Heart left ventricle (tissue), 16 donors: ENCODE data around the gene ZNF821. TPM values are rescaled to one million over a fixed set of nuclear protein-coding genes. Genes with fewer than 3 reads are reported as not detected.

ENCODE experiments used
- ATAC-seq, 4 donors: fragments of 200-7000 bp; cut with Tn5 transposase; one replicate each; pipeline ENCODE4 v1.9.1; 2020 to 2022; ENCODE audit warnings: moderate library complexity in 4 of 4, mild to moderate bottlenecking in 3 of 4, moderate number of reproducible peaks in 1 of 4
- DNase-seq, 5 donors: peaks; one replicate each; pipeline ENCODE4 v3.0.0-alpha.2; 2020
- H3K27ac ChIP-seq, 12 donors: fragments of 200-600 bp; sonication (generic) in 4 of 12; one replicate each; pipeline versions ENCODE4 v1.5.0 to v1.8.0; 2016 to 2022; ENCODE audit warnings: mild to moderate bottlenecking in 2 of 12
- H3K27me3 ChIP-seq, 9 donors: fragments of 200-600 bp; sonication (generic) in 2 of 9; one replicate each; pipeline versions ENCODE4 v1.5.1 to v1.8.0; 2016 to 2022; ENCODE audit warnings: mild to moderate bottlenecking in 3 of 9
- H3K36me3 ChIP-seq, 9 donors: fragments of 200-600 bp; sonication (generic) in 2 of 9; one replicate each; pipeline versions ENCODE4 v1.5.0 to v1.8.0; 2018 to 2022; ENCODE audit warnings: mild to moderate bottlenecking in 2 of 9
- H3K4me1 ChIP-seq, 12 donors: fragments of 200-600 bp; sonication (generic) in 4 of 12; one replicate each; pipeline versions ENCODE4 v1.5.0 to v1.8.0; 2016 to 2022; ENCODE audit warnings: mild to moderate bottlenecking in 3 of 12
- H3K4me3 ChIP-seq, 12 donors: fragments of 200-600 bp; sonication (generic) in 4 of 12; one replicate each; pipeline versions ENCODE4 v1.5.0 to v1.8.0; 2017 to 2022; ENCODE audit warnings: mild to moderate bottlenecking in 9 of 12, moderate library complexity in 4 of 12
- H3K9me3 ChIP-seq, 12 donors: fragments of 200-600 bp; sonication (generic) in 4 of 12; one replicate each; pipeline versions ENCODE4 v1.5.0 to v1.8.0; 2016 to 2022; ENCODE audit warnings: mild to moderate bottlenecking in 1 of 12
- CTCF ChIP-seq, 12 donors: fragments of 200-600 bp; sonication (generic) in 4 of 12; IDR thresholded peaks; one replicate each; pipeline versions ENCODE4 v1.5.0 to v1.8.0; 2018 to 2022; ENCODE audit warnings: antibody characterized with exemption in 12 of 12, mild to moderate bottlenecking in 5 of 12
- POLR2A ChIP-seq, 2 donors: fragments of 450-650 bp; IDR thresholded peaks; one replicate each; pipeline ENCODE4 v1.6.1; 2017; ENCODE audit warnings: antibody characterized with exemption in 2 of 2, mild to moderate bottlenecking in 2 of 2, moderate library complexity in 2 of 2
- WGBS, 4 donors: extraction: QIAGEN DNeasy Blood & Tissue Kit in 2 of 4; methylation state at CpG; one replicate each; pipeline versions ENCODE4 v1.1.5 to v1.1.7; 2013 to 2018; 5-methylcytosine and 5-hydroxymethylcytosine counted together
- intact Hi-C, 10 donors: fragments of 100-400 bp; cut with DNase I; formaldehyde crosslinking; loops; one replicate each; pipeline versions ENCODE4 v1.11.1 to v1.14.2; 2022
- polyA plus RNA-seq, 2 donors: library from polyadenylated mRNA; stranded (reverse); fragments of 200-250 nt; gene quantifications; one replicate each; pipeline ENCODE4 v1.2.3, GENCODE V29; 2013
- total RNA-seq, 9 donors: library from RNA; depleted of rRNA in 2 of 9; stranded (reverse); fragments of >200 nt in 2 of 9; fragmentation: NEBNext Ultra II Directional in 3 of 9; extraction: Animal tissue kit (Norgen Biotek cat#: 25700) in 3 of 9; gene quantifications; one replicate each; pipeline versions ENCODE4 v1.1.0 to v1.2.4, GENCODE V29; 2016 to 2023
- donor health status: ischemic (EF 13 %, LVEDD 7.1; RV severe dilation, severe dysfunction).
- donor health status: healthy with polysubstance abuse.
- donor health status: DM: no; HTN: yes; CAD: no.
- donor health status: DM: no; HTN: no; CAD: no.
- donor health status: ischemic (EF 25% LVEDD 6.9; RV normal size, moderate dysfunction).
- donor health status: ischemic (EF 25% LVEDD 5.7; RV mildly dilated, moderate dysfunction).
- donor health status: healthy.
- donor health status: DM: yes; HTN: yes; CAD: no.
- donor health status: ischemic (EF 35%, LVEDD 5.7; RV mildly dilated, moderate dysfunction).
- donor health status: nonischemic (EF 11% LVEDD 7.7; RV severe dilation, severe dysfunction).
- donor health status: DM: yes; HTN: yes; CAD: no.
- donor health status: PGD.
- donor health status: ischemic (EF 29% LVEDD 5.4; RV normal size, mild dysfunction).
- donor health status: nonischemic (EF 23%, LVEDD 6.1; RV moderate dilation, normal function).

Gene ZNF821
- total and polyA plus RNA-seq, 11 donors: 2.3 to 5.7 (median 3.9) TPM

GRCh38 chr16:71895679-71896365 is 11.8 kb upstream of the ZNF821 start:
- Histone ChIP-seq H3K4me1 (peaks cover 4 to 52% (median 41%) of the 10 kb centered on the region in 12 donors), H3K9me3 (no peaks in the 10 kb centered on the region), H3K4me3 (peak overlapping the region; percentile 69 to 99 (median 90)), H3K27ac (peak overlapping the region; percentile 87 to 99 (median 98)), H3K27me3 (no peaks in the 10 kb centered on the region), H3K36me3 (peaks cover 0 to 9% (median 0%) of the 10 kb centered on the region in 9 donors)
- ATAC-seq (peak; percentile 9 to 61 (median 40)), DNase-seq (peak in 4 of 5 donors; percentile 42 to 73 (median 50))
- TF ChIP-seq POLR2A (IDR thresholded peaks at IDR 0.05) (no peak), CTCF (IDR thresholded peaks at IDR 0.05) (no peak)
- 0 to 1% (median 0%) methylated on average over 32 to 44 of the region's 44 CpGs for WGBS, 4 donors
- intact Hi-C loops: loop anchor here in 6 of 10 donors (1.0 to 10.0 kb wide), 5 partner anchors 87 to 199 kb away; partner anchors contain the start of genes AP1G1 (in 4 of the 6), DHODH (in 1 of the 6), DHX38 (in 1 of the 6) and TXNL4B (in 1 of the 6)

GRCh38 chr16:71894921-71895678 is 11.1 kb upstream of the ZNF821 start, which contains the start of gene IST1:
Gene IST1, plus strand, starts transcription at chr16:71895531. Its CDS starts 20,110 bp downstream, at chr16:71915641.
- peak; percentile 29 to 93 for TF ChIP-seq POLR2A (IDR thresholded peaks at IDR 0.05)
- peak in 1 of 12 donors; percentile 4 for TF ChIP-seq CTCF (IDR thresholded peaks at IDR 0.05)
- H3K4me3 ChIP-seq: peak within 1 kb of the TSS; percentile 69 to 99 (median 90)
- 0 to 1% (median 0%) methylated on average over 53 to 67 of the region's 67 CpGs for WGBS, 4 donors
- no peaks in the 10 kb centered on the region for H3K9me3 ChIP-seq
- peak within 1 kb of the TSS; percentile 87 to 99 (median 98) for H3K27ac ChIP-seq
- H3K4me1 ChIP-seq: peaks cover 4 to 45% (median 34%) of the 10 kb centered on the region in 12 donors
- DNase-seq (peak; percentile 99), ATAC-seq (peak; percentile 95 to 98 (median 98))
- H3K36me3 ChIP-seq: peaks cover 0 to 9% (median 0%) of the 10 kb centered on the region in 9 donors
- H3K27me3 ChIP-seq: no peaks in the 10 kb centered on the region
- intact Hi-C loops: loop anchor here in 6 of 10 donors (1.0 to 10.0 kb wide), 6 partner anchors 12 to 200 kb away; partner anchors contain the start of genes AP1G1 (in 4 of the 6), DHODH (in 1 of the 6), DHX38 (in 1 of the 6) and TXNL4B (in 1 of the 6)

DNA sequence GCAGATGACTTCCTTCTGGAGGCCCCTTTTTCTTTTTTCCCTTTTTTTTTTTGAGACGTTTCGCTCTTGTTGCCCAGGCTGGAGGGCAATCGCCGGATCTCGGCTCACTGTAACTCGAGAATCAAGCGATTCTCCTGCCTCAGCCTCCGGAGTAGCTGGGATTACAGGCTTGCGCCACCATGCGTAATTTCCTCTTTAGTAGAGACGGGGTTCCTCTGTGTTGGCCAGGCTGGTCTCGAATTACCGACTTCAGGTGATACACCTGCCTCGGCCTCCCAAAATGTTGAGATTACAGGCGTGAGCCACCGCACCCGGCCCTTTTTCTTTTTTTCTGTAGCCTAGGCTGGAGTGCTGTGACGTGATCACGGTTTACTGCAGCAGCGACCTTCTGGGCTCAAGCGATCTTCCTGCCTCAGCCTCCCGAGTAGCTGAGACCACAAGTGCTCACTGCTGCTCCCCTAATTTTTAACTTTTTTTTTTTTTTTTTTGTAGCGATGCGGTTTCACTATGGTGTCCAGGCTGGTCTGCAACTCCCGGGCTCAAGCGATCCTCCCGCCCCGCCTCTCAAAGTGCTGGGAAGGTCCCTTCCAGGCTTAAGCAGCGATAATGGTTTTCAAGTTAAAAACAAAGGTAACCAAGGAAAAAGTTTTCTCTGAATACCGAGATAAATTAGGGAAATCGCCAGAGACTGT is 10.4 kb upstream of the ZNF821 start:
- H3K27ac ChIP-seq: peak overlapping the region; percentile 87 to 99 (median 98)
- peak in 4 of 5 donors; percentile 42 to 49 (median 46) for DNase-seq
- WGBS, 4 donors: 0% methylated on average over 31 of the region's 31 CpGs
- peaks cover 2 to 38% (median 27%) of the 10 kb centered on the region in 12 donors for H3K4me1 ChIP-seq
- H3K9me3 ChIP-seq: no peaks in the 10 kb centered on the region
- peak in 4 of 12 donors; percentile 16 to 42 (median 26) for TF ChIP-seq CTCF (IDR thresholded peaks at IDR 0.05)
- peak in 1 of 2 donors; percentile 14 for TF ChIP-seq POLR2A (IDR thresholded peaks at IDR 0.05)
- peak in 3 of 4 donors; percentile 25 to 50 (median 33) for ATAC-seq
- H3K36me3 ChIP-seq: peaks cover 0 to 9% (median 0%) of the 10 kb centered on the region in 9 donors
- H3K27me3 ChIP-seq: no peaks in the 10 kb centered on the region
- peak overlapping the region; percentile 68 to 99 (median 88) for H3K4me3 ChIP-seq
- intact Hi-C loops: loop anchor here in 3 of 10 donors (1.0 to 10.0 kb wide), 3 partner anchors 11 to 200 kb away; partner anchors contain the start of genes AP1G1 (in 2 of the 3), DHX38 (in 1 of the 3) and TXNL4B (in 1 of the 3)
